Stimulated activated CD4-positive, alpha-beta T cell treated with anti-CD3 and anti-CD28 coated beads, Interleukin-1b, Interleukin-23, amount 100 ng/mL, for 1 hour (primary cell): Measurements from ENCODE around the gene IQSEC3.
"Not testable (repeated sequence)": the region's sequence is repeated elsewhere in the genome, so short reads cannot be mapped to it uniquely, and the experiment has no call there.

Source experiments
- DNase-seq, 2 donors: peaks; one replicate each; pipeline ENCODE4 v3.0.0-alpha.2; 2020; ENCODE audit warnings: low read depth in 2 of 2

Gene IQSEC3

GRCh38 chr12:52902-53734 is 13.4 kb upstream of the IQSEC3 start:
- not testable (repeated sequence) for DNase-seq

GRCh38 chr12:53735-54730 is 12.5 kb upstream of the IQSEC3 start:
- DNase-seq = no peak

DNA sequence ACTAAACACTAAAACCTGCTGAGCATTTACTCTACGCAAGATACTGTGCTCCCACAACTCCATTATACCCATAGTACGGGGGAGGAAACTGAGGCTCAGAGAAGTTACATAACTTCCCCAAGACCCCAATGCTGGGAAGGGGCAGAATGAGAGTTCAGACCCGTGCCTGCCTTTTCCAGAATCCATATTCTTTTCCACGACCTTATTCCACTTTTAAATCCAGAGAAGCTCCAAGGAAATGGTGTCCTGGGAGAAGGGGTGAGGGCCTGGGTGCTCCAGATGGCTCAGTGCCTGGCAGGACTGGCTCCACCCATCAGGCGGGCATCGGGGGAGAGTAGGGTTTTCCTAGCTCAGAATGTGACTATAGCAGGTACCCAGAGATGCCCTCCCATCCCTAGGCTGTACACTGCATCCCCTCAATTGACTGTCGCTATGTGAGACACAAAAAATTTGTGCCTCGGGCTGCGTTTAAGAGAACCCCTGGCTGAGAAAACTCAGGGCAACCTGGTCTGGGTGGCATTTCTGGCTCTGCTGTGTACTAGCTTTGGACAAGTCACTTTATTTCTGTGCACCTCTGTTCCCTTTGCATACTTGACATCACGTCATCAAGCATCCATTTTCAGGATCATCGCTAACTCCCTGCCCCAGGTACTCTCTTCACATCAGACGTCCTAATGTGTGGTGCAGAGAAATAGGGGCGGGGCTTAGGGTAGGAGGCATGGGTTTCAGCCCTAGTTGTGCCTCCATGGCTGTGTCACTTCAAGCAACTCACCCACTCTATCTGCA is 11.6 kb upstream of the IQSEC3 start:
- DNase-seq = no peak

DNA sequence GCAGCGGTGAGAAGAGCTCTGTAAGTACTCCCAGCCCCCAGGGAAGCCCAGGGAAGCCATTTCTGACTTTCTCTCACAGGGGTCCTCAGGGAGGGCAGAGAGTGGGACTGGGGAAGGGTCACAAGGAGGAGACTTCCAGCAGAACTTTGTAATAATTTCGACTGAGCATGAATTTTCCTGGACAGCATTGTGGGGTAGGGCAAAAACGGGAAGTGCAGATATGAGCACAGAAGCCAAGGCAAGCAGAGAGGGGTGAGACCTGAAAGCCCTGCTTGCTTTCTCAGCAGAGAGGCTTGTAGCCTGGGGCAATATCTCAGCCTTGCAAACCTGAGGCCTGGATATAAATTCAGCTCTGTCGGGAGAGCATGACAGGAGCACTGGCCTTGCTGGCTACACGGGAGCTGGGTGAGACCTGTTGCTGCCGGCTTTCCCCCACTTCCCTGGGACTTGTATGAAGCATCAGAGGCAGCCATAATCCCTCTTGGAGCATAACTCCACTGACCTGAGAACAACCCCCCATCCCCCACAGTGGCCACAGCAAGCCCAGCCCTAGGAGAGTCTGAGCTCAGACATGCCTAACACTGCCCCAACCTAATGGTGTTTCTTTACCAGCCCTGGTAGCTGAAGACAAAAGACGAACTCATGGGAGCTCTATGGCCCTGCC is 9.8 kb upstream of the IQSEC3 start:
- DNase-seq = no peak

- no peak for DNase-seq
Measured at GRCh38 chr12:57539-57938, 9.0 kb upstream of the IQSEC3 start.

GRCh38 chr12:58832-59231 is 7.7 kb upstream of the IQSEC3 start:
- no peak for DNase-seq

- DNase-seq = not testable (repeated sequence)
Measured at GRCh38 chr12:61845-62244, 4.7 kb upstream of the IQSEC3 start.

GRCh38 chr12:65491-66063 is 990 bp upstream of the IQSEC3 start:
- not testable (repeated sequence) for DNase-seq

- DNase-seq = not testable (repeated sequence)
Measured at GRCh38 chr12:66782-67504, 376 bp downstream of the IQSEC3 start.

DNA sequence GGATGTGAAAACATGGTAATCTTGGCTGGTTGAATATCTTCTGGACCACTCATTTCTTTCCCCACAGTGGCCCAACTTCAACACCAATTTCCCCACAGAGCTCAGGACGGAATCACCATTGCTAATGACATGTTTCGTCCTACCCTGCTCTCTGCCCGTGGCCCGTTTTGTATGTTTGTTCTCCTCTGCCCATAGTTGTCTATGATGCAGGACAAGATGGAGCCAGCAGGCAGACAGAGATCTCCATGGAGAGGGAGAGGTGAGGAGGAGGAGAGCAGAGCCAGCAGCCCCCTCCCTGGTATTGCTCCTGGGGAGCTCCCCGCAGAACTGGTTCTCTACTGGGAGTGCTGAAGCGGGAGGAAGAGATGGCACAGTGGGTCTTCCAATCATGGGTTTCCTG is 3.1 kb downstream of the IQSEC3 start:
- DNase-seq = not testable (repeated sequence)

DNA sequence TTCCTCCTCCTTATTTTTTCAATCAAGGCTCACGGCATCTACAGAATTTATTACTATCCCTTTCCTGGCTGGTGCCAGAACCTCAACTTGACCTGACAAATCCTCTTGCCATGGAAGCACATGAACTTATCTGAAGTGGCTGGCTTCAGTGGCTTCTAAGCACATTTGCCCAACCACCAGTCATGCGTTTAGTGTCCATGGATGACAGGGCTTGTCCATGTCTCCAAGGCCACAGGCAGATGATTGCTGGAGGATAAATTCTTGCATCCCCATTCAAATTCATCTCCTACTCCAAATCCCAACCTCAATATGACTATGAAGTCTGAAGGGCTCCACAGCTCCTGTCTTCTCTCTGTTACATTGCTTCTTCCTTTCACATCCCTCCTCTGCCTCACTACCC is 4.0 kb downstream of the IQSEC3 start:
- not testable (repeated sequence) for DNase-seq

DNA sequence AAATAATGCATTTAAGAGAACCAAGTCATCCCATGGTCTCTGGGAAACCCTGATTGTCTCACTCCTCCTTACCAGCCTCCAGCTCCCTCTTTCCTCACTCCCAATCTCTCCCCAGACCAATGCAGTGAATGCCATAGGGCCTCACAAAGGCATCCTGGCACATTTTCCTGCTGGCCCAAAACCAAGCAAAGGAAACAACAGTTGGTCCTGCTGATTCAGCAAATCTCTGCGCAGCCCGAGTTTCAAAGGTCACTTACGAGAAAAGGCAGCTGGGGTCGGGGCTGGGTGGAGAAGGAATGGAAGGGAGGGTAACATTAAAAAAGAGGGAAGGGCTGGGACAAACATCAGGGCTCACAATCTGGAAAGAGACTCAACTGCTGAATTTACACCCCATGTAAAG is 5.5 kb downstream of the IQSEC3 start:
- DNase-seq = not testable (repeated sequence)

GRCh38 chr12:74420-75190 is 8.0 kb downstream of the IQSEC3 start:
- DNase-seq = not testable (repeated sequence)

DNA sequence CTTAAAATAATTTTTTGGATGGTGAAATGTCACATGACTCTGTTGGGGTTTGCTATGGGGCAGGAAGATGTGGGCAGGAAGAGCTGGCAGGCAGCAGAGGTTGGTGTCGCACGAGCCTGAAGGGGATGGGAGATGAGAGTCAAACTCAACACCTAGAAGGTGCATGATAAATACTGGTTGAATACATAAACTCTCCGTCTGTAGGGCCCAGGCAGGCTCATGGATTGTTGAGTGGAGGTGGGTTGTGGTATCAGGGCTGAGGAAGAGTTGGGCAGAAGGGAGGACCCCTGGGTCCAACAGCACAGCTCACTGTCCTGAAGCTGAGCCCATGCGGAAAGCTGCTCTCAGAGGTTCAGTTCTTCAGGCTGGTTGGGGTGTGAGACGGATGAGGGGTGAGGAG is 9.0 kb downstream of the IQSEC3 start:
- not testable (repeated sequence) for DNase-seq

DNA sequence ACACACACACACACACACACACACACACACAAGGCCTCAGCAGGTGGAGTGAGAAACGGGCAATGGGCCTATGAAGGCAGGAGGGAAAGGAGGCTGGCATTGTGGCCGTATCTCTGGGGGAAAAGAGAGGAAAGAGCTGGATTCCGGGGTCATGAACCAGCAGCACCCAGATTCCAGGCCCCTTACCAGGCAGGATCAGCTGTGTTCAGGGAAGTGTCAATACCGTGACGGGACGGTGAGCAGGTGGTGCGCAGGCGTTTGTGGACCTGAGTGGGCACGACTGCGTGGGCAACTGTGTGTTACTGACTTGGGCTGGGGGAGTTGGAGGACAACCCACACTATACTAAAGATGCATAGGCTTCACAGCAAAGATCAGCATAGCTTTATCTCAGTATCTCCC is 9.5 kb downstream of the IQSEC3 start:
- not testable (repeated sequence) for DNase-seq

GRCh38 chr12:76551-76950 is 10.0 kb downstream of the IQSEC3 start:
- DNase-seq = not testable (repeated sequence)

DNA sequence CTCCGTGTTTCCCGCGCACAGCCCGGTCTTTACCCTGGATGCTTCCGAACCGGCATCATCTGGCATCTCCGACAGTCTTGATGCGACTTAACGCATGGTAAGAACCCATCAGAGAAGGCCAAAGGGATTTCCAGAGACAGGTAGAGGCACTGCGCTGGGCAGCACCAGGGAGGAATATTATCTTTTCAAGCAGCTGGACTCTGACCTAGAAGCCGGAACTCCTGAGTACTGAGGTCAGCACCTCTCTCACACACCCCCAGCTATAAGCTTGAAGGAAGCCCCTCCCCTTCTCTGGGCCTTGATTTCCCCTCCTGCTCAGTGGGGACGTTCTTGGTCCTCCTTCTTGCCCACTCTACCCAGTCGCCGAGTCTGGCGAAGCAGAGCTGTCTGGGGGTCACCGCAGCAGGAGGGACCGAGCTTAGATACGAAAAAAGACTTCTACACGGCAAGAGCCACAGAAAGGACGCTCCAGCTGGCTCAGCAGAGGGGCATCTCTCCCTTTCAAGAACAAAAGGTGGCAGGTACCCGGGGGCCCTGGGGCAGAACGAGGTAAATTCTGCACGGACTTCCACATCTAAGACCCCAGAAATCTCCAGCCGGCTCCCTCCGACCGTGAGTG is 10.6 kb downstream of the IQSEC3 start:
- not testable (repeated sequence) for DNase-seq

DNA sequence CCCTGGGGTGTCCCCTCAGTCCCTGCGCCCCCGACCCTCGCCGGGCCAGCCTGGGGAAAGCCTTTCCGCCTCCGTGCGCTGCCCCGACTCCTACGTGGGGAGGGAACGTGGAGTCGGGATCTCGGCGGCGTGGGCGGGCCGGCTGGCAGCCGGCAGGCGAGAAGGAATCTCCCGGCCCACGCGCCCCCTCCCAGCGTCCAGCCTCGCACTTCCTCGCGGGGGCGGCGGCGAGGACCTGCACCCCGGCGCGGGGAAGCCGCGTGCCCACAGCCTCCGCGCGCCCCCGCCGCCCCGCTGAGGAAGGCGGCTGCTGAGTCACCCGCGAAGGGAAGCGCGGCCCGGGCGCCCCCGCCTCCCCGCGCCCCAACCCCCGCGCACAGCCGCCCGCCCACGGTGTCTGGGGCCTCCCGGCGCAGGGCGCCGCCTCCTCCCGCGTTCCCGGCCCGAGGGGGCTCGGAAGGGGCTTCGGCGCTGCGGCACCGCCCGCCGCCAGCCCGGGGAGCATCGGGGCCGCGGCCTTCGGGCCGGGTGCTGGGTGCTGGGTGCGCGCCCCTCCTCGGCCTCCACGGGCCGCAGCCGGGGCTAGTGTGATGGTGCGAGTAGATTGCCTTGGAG is 11.3 kb downstream of the IQSEC3 start:
- not testable (repeated sequence) for DNase-seq
